Inflammatory macrophage treated with lipopolysaccharide for 4 hours (primary cell): ENCODE data around the gene SLC23A3.
"Not testable (repeated sequence)": the region's sequence is repeated elsewhere in the genome, so short reads cannot be mapped to it uniquely, and the experiment has no call there.

Source experiments
- DNase-seq: peaks from one replicate; pipeline ENCODE4 v3.0.0-alpha.2; 2020

SLC23A3 gene

DNA sequence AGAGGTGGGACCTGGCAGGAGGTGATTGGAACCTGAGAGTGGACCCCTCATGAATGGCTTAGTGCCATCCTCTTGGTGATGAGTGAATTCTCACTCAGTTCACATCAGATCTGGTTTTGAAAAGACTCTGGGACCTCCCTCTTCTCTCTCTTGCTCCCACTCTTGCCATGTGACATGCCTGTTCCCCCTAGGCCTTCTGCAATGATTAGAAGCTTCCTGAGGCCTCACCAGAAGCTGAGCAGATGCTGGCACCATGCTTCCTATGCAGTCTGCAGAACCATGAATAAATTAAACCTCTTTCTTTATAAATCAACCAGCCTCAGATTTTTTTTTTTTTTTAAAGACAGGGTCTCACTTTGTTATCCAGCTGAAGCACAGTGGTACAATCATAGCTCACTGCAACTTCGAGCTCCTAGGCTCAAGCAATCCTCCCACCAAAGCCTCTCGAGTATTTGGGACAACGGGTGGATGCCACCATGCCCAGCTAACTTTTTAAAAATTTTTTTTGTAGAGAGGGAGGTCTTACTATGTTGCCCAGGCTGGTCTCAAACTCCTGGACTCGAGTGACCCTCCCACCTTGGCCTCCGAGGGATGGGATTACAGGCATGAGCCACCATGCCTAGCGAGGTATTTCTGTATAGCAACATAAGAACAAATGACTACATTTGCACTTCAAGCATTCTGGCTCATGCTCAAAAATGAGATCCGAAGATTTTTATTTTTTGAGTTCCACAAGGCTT, 34.8 kb upstream of the SLC23A3 start:
- no peak for DNase-seq

DNA sequence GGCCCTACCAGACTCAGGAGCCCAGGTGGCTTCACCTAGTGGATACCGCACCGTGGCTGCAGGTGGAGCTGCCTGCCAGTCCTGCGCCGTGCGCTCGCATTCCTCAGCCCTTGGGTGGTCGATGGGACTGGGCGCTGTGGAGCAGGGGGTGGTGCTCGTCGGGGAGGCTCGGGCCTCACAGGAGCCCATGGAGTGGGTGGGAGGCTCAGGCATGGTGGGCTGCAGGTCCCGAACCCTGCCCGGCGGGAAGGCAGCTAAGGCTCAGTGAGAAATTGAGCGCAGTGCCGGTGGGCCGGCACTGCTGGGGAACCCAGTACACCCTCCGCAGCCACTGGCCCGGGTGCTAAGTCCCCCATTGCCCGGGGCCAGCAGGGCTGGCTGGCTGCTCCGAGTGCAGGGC, 31.5 kb upstream of the SLC23A3 start:
- not testable (repeated sequence) for DNase-seq

- DNase-seq = not testable (repeated sequence)
These were observed 30.9 kb upstream of the SLC23A3 start for GRCh38 chr2:219200502-219201326.

- DNase-seq = no peak
These were observed 29.8 kb upstream of the SLC23A3 start for GRCh38 chr2:219199470-219200211.

DNA sequence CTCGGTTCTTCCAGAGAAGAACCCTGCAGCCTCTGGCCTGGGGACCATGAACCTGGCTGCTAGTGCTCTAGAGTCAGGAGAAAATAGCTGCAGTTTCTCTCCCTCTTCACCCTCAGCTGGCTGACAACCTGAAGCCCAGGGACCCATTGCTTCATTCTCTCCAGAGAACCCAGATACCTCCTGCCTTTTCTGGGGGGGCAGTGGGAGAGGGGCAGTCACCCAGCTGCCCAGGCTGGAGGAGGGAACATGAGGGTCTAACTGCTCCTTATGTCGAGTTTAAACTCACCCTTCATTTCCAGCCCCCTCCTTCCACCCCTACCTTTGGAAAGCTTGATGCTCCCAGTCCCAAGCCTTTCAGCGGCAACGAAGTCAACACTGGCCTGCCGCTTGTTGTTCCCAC, 29.1 kb upstream of the SLC23A3 start:
- no peak for DNase-seq

- DNase-seq = no peak
These were observed 27.6 kb upstream of the SLC23A3 start for GRCh38 chr2:219197388-219197787.

DNA sequence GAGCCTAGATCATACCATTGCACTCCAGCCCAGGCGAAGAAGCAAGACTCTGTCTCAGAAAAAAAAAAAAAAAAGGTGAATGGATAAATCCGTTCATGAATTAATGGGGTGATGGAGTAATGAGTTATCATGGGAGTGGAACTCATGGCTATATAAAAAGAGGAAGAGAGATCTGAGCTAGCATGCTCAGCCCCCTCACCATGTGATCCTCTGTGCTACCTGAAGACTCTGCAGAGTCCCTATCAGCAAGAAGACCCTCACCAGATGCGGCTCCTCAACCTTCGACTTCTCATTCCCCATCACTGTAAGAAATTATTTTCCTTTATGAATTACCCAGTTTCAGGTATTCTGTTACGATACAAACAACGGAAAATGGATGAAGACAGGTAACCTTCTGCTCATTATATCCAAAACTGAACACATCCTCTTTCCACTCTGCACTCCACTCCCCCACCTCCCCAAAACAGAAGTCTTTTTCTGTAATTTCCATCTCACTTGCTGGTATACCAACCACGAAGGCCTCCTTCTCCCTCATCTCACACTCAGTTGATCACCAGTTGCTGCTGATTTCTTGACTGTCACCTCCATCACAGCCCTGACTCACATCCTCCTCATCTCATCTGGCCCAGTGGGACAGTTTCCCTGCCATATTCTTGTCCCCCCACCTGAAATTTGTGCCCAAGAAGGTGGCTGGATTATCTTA, 17.1 kb upstream of the SLC23A3 start:
- DNase-seq = no peak

GRCh38 chr2:219184121-219184520, 14.3 kb upstream of the SLC23A3 start:
- DNase-seq = no peak

GRCh38 chr2:219183151-219183772, 13.4 kb upstream of the SLC23A3 start:
- no peak for DNase-seq

DNA sequence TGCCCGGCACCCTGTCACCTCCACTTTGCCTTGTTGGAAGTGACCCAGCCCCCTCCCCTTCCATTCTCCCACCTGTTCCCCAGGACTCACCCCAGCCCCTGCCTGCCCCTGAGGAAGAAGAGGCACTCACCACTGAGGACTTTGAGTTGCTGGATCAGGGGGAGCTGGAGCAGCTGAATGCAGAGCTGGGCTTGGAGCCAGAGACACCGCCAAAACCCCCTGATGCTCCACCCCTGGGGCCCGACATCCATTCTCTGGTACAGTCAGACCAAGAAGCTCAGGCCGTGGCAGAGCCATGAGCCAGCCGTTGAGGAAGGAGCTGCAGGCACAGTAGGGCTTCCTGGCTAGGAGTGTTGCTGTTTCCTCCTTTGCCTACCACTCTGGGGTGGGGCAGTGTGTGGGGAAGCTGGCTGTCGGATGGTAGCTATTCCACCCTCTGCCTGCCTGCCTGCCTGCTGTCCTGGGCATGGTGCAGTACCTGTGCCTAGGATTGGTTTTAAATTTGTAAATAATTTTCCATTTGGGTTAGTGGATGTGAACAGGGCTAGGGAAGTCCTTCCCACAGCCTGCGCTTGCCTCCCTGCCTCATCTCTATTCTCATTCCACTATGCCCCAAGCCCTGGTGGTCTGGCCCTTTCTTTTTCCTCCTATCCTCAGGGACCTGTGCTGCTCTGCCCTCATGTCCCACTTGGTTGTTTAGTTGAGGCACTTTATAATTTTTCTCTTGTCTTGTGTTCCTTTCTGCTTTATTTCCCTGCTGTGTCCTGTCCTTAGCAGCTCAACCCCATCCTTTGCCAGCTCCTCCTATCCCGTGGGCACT, 12.7 kb upstream of the SLC23A3 start:
- DNase-seq = peak; percentile 51

DNA sequence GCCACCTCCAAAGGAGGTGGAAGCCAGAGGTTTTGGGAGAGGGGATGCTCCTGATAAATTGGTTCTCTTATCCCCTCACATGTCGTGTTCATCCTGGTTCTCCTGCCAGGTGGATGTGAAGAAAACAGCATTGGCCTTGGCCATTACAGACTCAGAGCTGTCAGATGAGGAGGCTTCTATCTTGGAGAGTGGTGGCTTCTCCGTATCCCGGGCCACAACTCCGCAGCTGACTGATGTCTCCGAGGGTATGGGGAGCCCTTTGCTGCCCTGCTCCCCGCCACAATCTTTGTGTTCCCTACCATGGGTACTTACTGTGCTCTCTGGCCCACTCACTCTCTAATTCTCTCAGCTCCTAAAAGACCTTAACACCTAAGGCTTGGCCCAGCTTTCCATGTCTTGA, 11.7 kb upstream of the SLC23A3 start:
- no peak for DNase-seq

DNA sequence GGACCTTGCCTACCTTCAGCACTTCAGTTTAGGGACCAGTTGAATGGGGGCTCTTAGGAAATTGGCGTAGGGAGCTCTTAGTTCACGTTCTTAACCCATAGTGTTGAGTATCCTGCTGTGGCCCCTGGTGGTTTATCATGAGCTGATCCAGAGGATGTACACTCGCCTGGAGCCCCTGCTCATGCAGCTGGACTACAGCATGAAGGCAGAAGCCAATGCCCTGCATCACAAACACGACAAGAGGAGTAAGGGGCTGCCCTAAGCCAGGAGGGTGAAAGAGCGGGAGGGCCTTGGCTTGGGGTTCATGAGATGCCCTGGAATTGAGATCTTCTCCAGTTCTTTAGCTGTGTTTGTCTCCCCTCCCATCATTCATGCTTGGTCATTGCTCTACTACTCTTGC, 11.1 kb upstream of the SLC23A3 start:
- DNase-seq = no peak

GRCh38 chr2:219179601-219180465, 10.0 kb upstream of the SLC23A3 start:
- DNase-seq = no peak

- peak; percentile 26 for DNase-seq
These were observed 8.7 kb upstream of the SLC23A3 start for GRCh38 chr2:219178377-219179175.

DNA sequence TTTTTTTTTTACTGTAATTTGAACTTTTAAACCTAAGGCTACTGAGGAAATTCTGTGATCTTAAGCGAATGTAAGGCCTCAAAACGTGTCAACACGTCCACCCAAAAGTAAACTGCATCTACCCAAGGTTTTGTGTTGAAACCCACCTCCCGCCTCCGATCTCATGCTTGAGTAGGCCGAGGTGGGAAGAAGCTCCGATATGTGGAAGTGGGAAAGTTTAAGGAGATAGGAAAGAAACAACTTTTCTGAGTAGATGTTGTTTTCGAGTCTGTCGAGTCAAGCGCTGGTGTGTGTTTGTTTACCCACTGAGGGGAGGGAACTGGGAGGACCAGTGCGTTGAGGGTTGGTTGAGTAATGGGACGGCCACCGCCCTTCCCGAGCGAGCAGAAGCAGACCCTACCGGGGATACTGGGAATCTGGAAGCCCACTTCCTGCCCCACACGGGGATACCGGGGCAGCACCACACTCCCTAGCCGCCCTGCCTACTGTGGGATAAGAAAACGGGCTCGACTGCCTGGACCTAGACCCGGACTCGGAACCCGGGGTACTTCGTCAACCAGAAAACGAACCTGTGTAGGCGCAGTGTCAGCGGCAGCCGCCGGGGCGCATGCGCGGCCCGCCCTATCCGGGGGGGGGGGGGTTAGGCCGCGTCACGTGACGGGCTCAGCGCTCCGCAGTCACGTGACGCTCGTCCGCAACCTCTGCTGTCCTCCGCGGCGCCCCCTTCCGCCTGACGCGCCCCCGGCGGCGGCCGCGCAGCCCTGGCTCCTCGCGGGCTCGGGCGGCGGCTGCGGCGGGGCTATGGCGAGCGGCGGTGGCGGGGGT, 7.9 kb upstream of the SLC23A3 start, which contains the start of gene RETREG2:
Gene RETREG2 (plus strand): TSS at position 724 of the 825 bp plus-strand sequence. CDS start 78 bp downstream, at position 802.
- peak; percentile 89 for DNase-seq

- peak; percentile 89 for DNase-seq
These were observed 7.2 kb upstream of the SLC23A3 start, which contains the start of gene CNPPD1 for GRCh38 chr2:219176818-219177551. Gene CNPPD1 (minus strand): TSS chr2:219176925. CDS start chr2:219176828, 97 bp downstream.
